ENCODE measurements around the gene CABLES1.

The CABLES1 gene

GRCh38 chr18:23237524-23238151 lies 102.4 kb downstream of the CABLES1 start:
- in situ Hi-C loops (cut with MboI; ENCODE audit: low sequenced_read_pairs) = loop anchor here (25.0 kb wide), 1 partner anchor 100 kb away; the partner anchor contains the start of gene CABLES1

GRCh38 chr18:23238152-23238531 lies 102.9 kb downstream of the CABLES1 start:
- in situ Hi-C loops (cut with MboI; ENCODE audit: low sequenced_read_pairs) = loop anchor here (25.0 kb wide), 1 partner anchor 101 kb away; the partner anchor contains the start of gene CABLES1

GRCh38 chr18:23238651-23239349 lies 103.5 kb downstream of the CABLES1 start:
- in situ Hi-C loops (cut with MboI; ENCODE audit: low sequenced_read_pairs) = loop anchor here (25.0 kb wide), 1 partner anchor 101 kb away; the partner anchor contains the start of gene CABLES1

GRCh38 chr18:23239350-23239692 lies 104.0 kb downstream of the CABLES1 start:
- in situ Hi-C loops (cut with MboI; ENCODE audit: low sequenced_read_pairs) = loop anchor here (25.0 kb wide), 1 partner anchor 102 kb away; the partner anchor contains the start of gene CABLES1

GRCh38 chr18:23239885-23240608 lies 104.8 kb downstream of the CABLES1 start:
- in situ Hi-C loops (cut with MboI; ENCODE audit: low sequenced_read_pairs) = loop anchor here (25.0 kb wide), 1 partner anchor 103 kb away; the partner anchor contains the start of gene CABLES1

- in situ Hi-C loops (cut with MboI; ENCODE audit: low sequenced_read_pairs) = loop anchor here (25.0 kb wide), 1 partner anchor 103 kb away; the partner anchor contains the start of gene CABLES1
These were observed 105.3 kb downstream of the CABLES1 start for GRCh38 chr18:23240609-23240930.

- in situ Hi-C loops (cut with MboI; ENCODE audit: low sequenced_read_pairs) = loop anchor here (25.0 kb wide), 1 partner anchor 105 kb away; the partner anchor contains the start of gene CABLES1
These were observed 106.7 kb downstream of the CABLES1 start for GRCh38 chr18:23241833-23242496.

- in situ Hi-C loops (cut with MboI; ENCODE audit: low sequenced_read_pairs) = loop anchor here (25.0 kb wide), 1 partner anchor 106 kb away; the partner anchor contains the start of gene CABLES1
These were observed 107.9 kb downstream of the CABLES1 start for GRCh38 chr18:23243178-23243577.

- in situ Hi-C loops (cut with MboI; ENCODE audit: low sequenced_read_pairs) = loop anchor here (25.0 kb wide), 1 partner anchor 107 kb away; the partner anchor contains the start of gene CABLES1
These were observed 108.5 kb downstream of the CABLES1 start for GRCh38 chr18:23243816-23244215.

- in situ Hi-C loops (cut with MboI; ENCODE audit: low sequenced_read_pairs) = loop anchor here (25.0 kb wide), 1 partner anchor 107 kb away; the partner anchor contains the start of gene CABLES1
These were observed 109.1 kb downstream of the CABLES1 start for GRCh38 chr18:23244401-23244800.

- in situ Hi-C loops (cut with MboI; ENCODE audit: low sequenced_read_pairs) = loop anchor here (25.0 kb wide), 1 partner anchor 108 kb away; the partner anchor contains the start of gene CABLES1
These were observed 110.2 kb downstream of the CABLES1 start for GRCh38 chr18:23245461-23245860.

- in situ Hi-C loops (cut with MboI; ENCODE audit: low sequenced_read_pairs) = loop anchor here (25.0 kb wide), 1 partner anchor 110 kb away; the partner anchor contains the start of gene CABLES1
These were observed 112.0 kb downstream of the CABLES1 start for GRCh38 chr18:23247331-23247730.

GRCh38 chr18:23247896-23248295 lies 112.6 kb downstream of the CABLES1 start:
- in situ Hi-C loops (cut with MboI; ENCODE audit: low sequenced_read_pairs) = loop anchor here (25.0 kb wide), 1 partner anchor 111 kb away; the partner anchor contains the start of gene CABLES1

GRCh38 chr18:23248826-23249225 lies 113.5 kb downstream of the CABLES1 start:
- in situ Hi-C loops (cut with MboI; ENCODE audit: low sequenced_read_pairs) = loop anchor here (25.0 kb wide), 1 partner anchor 112 kb away; the partner anchor contains the start of gene CABLES1

GRCh38 chr18:23249348-23249747 lies 114.1 kb downstream of the CABLES1 start:
- in situ Hi-C loops (cut with MboI; ENCODE audit: low sequenced_read_pairs) = loop anchor here (25.0 kb wide), 1 partner anchor 112 kb away; the partner anchor contains the start of gene CABLES1

- in situ Hi-C loops (cut with MboI; ENCODE audit: low sequenced_read_pairs) = no loop called here
These were observed 115.8 kb downstream of the CABLES1 start for GRCh38 chr18:23250893-23251656.

GRCh38 chr18:23253630-23254029 lies 118.3 kb downstream of the CABLES1 start:
- in situ Hi-C loops (cut with MboI; ENCODE audit: low sequenced_read_pairs) = no loop called here

GRCh38 chr18:23257137-23257536 lies 121.9 kb downstream of the CABLES1 start:
- in situ Hi-C loops (cut with MboI; ENCODE audit: low sequenced_read_pairs) = no loop called here

All from HL-60/S4 treated with phorbol 12-myristate 13-acetate at 8.2 ng/mL for 4 days and 3 days (cell line).